ENCODE results near the gene C11orf97. TPM values are rescaled to one million over a fixed set of nuclear protein-coding genes. Genes with fewer than 3 reads are reported as not detected.
"Not testable (repeated sequence)": the region's sequence is repeated elsewhere in the genome, so short reads cannot be mapped to it uniquely, and the experiment has no call there.

C11orf97 gene
- total RNA-seq, 2 experiments from 2014 or later = not detected

DNA sequence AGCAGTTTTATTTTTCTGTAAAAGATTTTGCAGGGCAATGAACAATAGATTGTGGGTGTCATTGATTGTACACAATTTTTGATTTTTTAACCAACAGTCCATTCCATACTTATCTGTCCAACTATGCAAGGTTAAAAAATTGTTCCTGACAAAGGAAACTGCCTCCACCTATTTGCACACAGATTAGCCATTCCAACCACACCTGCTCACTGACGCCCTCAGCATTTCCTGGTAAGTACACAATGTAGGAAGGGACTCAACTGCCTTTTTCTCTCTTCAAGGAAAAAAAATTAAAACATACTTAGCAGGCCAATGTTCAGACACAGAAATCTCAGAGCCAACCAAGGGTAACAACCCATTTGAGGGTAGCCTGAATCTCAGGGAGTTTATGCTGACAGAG is 27.2 kb downstream of the C11orf97 start:
- peaks cover 11% of the 10 kb centered on the region for H3K4me1 Mint-ChIP-seq
- no peak overlapping the region for H3K4me3 Mint-ChIP-seq
- H3K27me3 Mint-ChIP-seq = peaks cover 14% of the 10 kb centered on the region
- no peak overlapping the region for H3K27ac Mint-ChIP-seq
- no peaks in the 10 kb centered on the region for H3K9me3 Mint-ChIP-seq
- peaks cover 4% of the 10 kb centered on the region for H3K36me3 Mint-ChIP-seq
- DNase-seq = no peak

DNA sequence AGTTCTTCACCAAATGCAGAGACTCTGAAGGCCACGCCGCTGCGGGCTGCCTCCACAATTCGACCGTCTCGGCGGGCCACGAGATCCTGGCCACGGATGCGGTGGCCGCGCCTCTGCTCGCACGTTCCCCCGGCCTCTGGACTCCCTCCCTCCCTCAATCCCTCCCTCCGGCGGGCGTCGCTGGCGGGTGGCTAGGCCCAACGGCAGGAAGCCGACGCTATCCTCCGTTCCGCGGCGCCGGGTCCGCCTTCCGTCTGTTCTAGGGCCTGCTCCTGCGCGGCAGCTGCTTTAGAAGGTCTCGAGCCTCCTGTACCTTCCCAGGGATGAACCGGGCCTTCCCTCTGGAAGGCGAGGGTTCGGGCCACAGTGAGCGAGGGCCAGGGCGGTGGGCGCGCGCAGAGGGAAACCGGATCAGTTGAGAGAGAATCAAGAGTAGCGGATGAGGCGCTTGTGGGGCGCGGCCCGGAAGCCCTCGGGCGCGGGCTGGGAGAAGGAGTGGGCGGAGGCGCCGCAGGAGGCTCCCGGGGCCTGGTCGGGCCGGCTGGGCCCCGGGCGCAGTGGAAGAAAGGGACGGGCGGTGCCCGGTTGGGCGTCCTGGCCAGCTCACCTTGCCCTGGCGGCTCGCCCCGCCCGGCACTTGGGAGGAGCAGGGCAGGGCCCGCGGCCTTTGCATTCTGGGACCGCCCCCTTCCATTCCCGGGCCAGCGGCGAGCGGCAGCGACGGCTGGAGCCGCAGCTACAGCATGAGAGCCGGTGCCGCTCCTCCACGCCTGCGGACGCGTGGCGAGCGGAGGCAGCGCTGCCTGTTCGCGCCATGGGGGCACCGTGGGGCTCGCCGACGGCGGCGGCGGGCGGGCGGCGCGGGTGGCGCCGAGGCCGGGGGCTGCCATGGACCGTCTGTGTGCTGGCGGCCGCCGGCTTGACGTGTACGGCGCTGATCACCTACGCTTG is 31.7 kb downstream of the C11orf97 start, which contains the start of gene FUT4:
Gene FUT4 (plus strand): TSS at position 227 of the 951 bp plus-strand sequence. CDS start 213 bp downstream, at position 440.
- Mint-ChIP-seq H3K27ac (peak within 1 kb of the TSS; percentile 100), H3K27me3 (no peaks in the 10 kb centered on the region), H3K36me3 (peaks cover 15% of the 10 kb centered on the region), H3K9me3 (no peaks in the 10 kb centered on the region), H3K4me3 (peak within 1 kb of the TSS; percentile 98), H3K4me1 (peaks cover 40% of the 10 kb centered on the region)
- DNase-seq = peak; percentile 81

DNA sequence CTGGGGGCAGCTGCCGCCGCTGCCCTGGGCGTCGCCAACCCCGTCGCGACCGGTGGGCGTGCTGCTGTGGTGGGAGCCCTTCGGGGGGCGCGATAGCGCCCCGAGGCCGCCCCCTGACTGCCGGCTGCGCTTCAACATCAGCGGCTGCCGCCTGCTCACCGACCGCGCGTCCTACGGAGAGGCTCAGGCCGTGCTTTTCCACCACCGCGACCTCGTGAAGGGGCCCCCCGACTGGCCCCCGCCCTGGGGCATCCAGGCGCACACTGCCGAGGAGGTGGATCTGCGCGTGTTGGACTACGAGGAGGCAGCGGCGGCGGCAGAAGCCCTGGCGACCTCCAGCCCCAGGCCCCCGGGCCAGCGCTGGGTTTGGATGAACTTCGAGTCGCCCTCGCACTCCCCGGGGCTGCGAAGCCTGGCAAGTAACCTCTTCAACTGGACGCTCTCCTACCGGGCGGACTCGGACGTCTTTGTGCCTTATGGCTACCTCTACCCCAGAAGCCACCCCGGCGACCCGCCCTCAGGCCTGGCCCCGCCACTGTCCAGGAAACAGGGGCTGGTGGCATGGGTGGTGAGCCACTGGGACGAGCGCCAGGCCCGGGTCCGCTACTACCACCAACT is 32.5 kb downstream of the C11orf97 start:
- no peaks in the 10 kb centered on the region for H3K27me3 Mint-ChIP-seq
- peaks cover 42% of the 10 kb centered on the region for H3K4me1 Mint-ChIP-seq
- no peak for DNase-seq
- peaks cover 15% of the 10 kb centered on the region for H3K36me3 Mint-ChIP-seq
- H3K9me3 Mint-ChIP-seq = no peaks in the 10 kb centered on the region
- H3K27ac Mint-ChIP-seq = peak overlapping the region; percentile 42
- peak overlapping the region; percentile 78 for H3K4me3 Mint-ChIP-seq

DNA sequence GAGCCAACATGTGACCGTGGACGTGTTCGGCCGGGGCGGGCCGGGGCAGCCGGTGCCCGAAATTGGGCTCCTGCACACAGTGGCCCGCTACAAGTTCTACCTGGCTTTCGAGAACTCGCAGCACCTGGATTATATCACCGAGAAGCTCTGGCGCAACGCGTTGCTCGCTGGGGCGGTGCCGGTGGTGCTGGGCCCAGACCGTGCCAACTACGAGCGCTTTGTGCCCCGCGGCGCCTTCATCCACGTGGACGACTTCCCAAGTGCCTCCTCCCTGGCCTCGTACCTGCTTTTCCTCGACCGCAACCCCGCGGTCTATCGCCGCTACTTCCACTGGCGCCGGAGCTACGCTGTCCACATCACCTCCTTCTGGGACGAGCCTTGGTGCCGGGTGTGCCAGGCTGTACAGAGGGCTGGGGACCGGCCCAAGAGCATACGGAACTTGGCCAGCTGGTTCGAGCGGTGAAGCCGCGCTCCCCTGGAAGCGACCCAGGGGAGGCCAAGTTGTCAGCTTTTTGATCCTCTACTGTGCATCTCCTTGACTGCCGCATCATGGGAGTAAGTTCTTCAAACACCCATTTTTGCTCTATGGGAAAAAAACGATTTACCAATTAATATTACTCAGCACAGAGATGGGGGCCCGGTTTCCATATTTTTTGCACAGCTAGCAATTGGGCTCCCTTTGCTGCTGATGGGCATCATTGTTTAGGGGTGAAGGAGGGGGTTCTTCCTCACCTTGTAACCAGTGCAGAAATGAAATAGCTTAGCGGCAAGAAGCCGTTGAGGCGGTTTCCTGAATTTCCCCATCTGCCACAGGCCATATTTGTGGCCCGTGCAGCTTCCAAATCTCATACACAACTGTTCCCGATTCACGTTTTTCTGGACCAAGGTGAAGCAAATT is 33.3 kb downstream of the C11orf97 start:
- no peaks in the 10 kb centered on the region for H3K27me3 Mint-ChIP-seq
- H3K4me1 Mint-ChIP-seq = peaks cover 45% of the 10 kb centered on the region
- DNase-seq = no peak
- H3K4me3 Mint-ChIP-seq = peak overlapping the region; percentile 78
- peak overlapping the region; percentile 42 for H3K27ac Mint-ChIP-seq
- peaks cover 16% of the 10 kb centered on the region for H3K36me3 Mint-ChIP-seq
- no peaks in the 10 kb centered on the region for H3K9me3 Mint-ChIP-seq

DNA sequence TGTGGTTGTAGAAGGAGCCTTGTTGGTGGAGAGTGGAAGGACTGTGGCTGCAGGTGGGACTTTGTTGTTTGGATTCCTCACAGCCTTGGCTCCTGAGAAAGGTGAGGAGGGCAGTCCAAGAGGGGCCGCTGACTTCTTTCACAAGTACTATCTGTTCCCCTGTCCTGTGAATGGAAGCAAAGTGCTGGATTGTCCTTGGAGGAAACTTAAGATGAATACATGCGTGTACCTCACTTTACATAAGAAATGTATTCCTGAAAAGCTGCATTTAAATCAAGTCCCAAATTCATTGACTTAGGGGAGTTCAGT is 33.9 kb downstream of the C11orf97 start:
- no peak for DNase-seq
- Mint-ChIP-seq H3K27me3 (no peaks in the 10 kb centered on the region), H3K4me3 (peak overlapping the region; percentile 78), H3K27ac (no peak overlapping the region), H3K4me1 (peaks cover 45% of the 10 kb centered on the region), H3K9me3 (no peaks in the 10 kb centered on the region), H3K36me3 (peaks cover 18% of the 10 kb centered on the region)

DNA sequence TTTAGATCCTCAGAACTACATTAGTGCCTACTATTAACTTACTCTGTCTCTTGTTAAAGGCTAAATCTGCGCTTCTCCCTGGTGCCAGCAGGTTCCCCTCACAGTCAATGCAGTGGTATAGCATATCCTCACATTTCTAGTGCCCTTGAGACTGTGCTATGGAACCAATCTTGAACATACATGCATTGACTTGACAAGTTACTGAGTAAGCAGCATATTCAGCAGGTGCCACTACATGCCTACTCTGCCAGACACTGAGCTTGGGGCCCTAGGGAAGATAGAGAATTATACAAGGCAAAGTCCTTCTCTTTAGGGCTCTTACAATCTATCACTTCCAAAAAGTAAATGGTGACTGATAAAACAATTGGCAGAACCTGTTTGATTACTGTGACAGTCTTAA is 34.6 kb downstream of the C11orf97 start:
- peak overlapping the region; percentile 49 for H3K4me3 Mint-ChIP-seq
- H3K9me3 Mint-ChIP-seq = no peaks in the 10 kb centered on the region
- H3K4me1 Mint-ChIP-seq = peaks cover 45% of the 10 kb centered on the region
- H3K27me3 Mint-ChIP-seq = no peaks in the 10 kb centered on the region
- DNase-seq = no peak
- H3K27ac Mint-ChIP-seq = no peak overlapping the region
- peaks cover 18% of the 10 kb centered on the region for H3K36me3 Mint-ChIP-seq

DNA sequence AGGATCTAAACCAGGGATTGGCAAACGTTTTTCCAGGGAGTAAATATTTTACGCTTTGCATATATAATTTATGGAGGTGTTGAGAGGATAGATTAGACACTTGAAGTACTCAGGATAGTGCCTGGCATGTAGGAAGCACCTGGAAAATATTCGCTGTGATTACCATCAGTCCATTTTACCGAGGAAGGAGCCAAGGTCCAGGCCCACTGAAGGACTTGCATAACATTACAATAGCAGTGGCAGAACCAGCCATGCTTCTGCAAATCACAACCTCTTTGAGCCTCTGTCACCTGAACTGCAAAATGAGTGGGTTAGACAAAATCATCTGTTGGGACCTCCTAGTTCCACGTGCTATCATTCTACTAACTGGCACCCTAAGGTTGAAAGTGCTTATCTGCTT is 36.9 kb downstream of the C11orf97 start:
- Mint-ChIP-seq H3K27ac (no peak overlapping the region), H3K9me3 (no peaks in the 10 kb centered on the region), H3K36me3 (peaks cover 14% of the 10 kb centered on the region), H3K4me3 (no peak overlapping the region), H3K4me1 (peaks cover 35% of the 10 kb centered on the region), H3K27me3 (no peaks in the 10 kb centered on the region)
- DNase-seq = no peak

DNA sequence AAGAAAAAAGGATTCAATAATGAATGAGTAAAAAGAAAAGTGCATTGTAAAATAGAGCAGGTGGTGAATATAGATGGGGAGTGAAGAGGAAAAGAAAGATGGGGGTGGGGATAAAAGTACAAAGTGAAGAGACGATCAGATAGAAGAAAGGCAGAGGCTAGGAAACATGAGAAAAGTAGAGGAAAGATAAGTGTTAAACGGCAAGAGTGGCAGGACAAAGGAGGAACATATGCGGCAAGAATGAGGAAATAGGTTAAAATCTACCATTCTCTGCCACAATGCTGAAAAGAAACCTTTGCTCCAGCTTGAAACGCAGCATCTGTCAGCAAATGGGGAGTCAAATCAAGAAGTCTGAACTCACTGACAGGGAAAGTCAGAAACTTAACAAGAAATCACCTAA is 38.3 kb downstream of the C11orf97 start:
- Mint-ChIP-seq H3K27ac (no peak overlapping the region), H3K27me3 (no peaks in the 10 kb centered on the region), H3K4me3 (no peak overlapping the region), H3K9me3 (no peaks in the 10 kb centered on the region), H3K4me1 (peaks cover 33% of the 10 kb centered on the region), H3K36me3 (peaks cover 11% of the 10 kb centered on the region)
- DNase-seq = no peak

DNA sequence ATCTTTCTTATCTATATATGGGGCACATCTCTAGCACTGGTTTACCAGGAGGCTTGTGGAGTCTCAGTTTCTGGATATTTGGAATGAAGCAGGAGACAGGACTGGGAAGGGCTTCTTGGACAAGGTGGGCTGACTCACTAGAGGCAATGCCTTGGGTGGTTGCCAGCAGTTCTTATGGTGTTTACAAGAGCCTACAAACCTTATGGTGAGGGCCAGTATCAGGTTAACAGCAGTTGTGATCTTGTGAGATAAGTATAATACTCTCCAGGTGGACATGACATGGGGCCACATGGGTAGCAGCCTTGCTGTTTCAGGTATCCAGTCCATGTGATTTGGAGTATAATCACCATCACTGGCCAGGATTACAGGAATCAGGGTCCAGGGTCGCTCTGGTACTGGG is 41.7 kb downstream of the C11orf97 start:
- no peak for DNase-seq
- H3K27me3 Mint-ChIP-seq = no peaks in the 10 kb centered on the region
- peaks cover 8% of the 10 kb centered on the region for H3K4me1 Mint-ChIP-seq
- H3K9me3 Mint-ChIP-seq = no peaks in the 10 kb centered on the region
- H3K27ac Mint-ChIP-seq = no peak overlapping the region
- peaks cover 3% of the 10 kb centered on the region for H3K36me3 Mint-ChIP-seq
- no peak overlapping the region for H3K4me3 Mint-ChIP-seq

DNA sequence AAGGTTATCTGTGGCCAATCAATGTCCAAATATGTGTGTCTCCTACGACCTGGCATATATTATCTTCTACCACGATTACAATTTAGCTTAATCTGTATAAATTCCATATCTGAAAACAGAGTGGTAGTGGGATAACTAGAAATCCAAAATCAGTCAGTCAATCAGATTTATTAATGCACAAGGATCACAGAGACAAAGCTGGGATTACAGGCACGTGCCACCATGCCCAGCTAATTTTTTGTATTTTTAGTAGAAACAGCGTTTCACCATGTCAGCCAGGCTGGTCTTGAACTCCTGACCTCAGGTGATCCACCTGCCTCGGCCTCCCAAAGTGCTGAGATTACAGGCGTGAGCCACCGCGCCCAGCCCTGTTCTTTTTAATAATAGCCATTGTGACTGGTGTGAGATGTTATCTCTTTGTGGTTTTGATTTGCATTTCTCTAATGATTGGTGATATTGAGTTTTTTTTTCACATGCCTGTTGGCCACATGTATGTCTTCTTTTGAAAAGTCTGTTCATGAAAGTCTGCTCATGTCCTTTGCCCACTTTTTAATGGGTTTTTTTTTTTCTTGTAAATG is 43.6 kb downstream of the C11orf97 start:
- not testable (repeated sequence) for H3K9me3 Mint-ChIP-seq, H3K27me3 Mint-ChIP-seq, H3K36me3 Mint-ChIP-seq, DNase-seq, H3K27ac Mint-ChIP-seq, H3K4me3 Mint-ChIP-seq, H3K4me1 Mint-ChIP-seq

DNA sequence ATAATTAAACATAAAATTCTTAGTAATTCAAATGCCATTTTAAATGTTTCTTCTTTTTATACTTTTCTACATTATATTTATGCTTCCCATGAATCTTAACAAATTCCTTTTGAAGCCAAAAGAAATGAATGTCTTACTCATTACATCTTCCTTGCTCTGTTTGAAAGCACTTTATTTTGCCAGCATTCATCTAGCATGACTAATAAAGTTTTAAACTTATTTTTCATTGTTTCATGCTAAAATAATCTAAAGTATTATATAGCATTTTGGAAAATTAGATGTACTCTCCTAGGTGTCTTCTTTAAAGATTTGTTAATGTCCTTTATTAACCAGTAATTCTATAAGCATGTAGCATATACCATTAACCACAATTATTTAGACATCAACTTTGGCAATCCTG is 45.2 kb downstream of the C11orf97 start:
- peaks cover 2% of the 10 kb centered on the region for H3K4me1 Mint-ChIP-seq
- no peak overlapping the region for H3K27ac Mint-ChIP-seq
- H3K36me3 Mint-ChIP-seq = no peaks in the 10 kb centered on the region
- H3K9me3 Mint-ChIP-seq = no peaks in the 10 kb centered on the region
- no peak for DNase-seq
- H3K27me3 Mint-ChIP-seq = no peaks in the 10 kb centered on the region
- no peak overlapping the region for H3K4me3 Mint-ChIP-seq

DNA sequence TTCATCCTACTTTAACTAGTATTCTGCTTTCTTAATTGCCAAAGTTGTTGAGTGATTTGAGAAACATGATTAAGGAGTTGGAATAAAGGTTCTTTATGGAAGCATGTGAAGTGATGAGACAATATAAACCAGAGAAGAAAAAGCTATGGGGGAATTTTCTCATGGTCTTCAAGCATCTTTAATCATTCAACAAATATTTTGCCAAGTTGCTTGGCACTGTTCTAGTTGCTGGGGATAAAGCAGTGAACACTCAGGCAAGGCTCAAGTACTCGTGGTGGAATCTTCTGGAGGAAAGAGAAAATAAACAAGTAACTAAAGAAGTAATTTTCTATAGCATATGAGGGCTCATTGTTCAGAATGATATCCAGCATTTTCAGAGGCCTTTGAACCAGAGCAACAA is 45.7 kb downstream of the C11orf97 start:
- no peaks in the 10 kb centered on the region for H3K9me3 Mint-ChIP-seq
- H3K4me1 Mint-ChIP-seq = peaks cover 2% of the 10 kb centered on the region
- no peak for DNase-seq
- H3K27ac Mint-ChIP-seq = no peak overlapping the region
- H3K36me3 Mint-ChIP-seq = no peaks in the 10 kb centered on the region
- no peaks in the 10 kb centered on the region for H3K27me3 Mint-ChIP-seq
- no peak overlapping the region for H3K4me3 Mint-ChIP-seq

DNA sequence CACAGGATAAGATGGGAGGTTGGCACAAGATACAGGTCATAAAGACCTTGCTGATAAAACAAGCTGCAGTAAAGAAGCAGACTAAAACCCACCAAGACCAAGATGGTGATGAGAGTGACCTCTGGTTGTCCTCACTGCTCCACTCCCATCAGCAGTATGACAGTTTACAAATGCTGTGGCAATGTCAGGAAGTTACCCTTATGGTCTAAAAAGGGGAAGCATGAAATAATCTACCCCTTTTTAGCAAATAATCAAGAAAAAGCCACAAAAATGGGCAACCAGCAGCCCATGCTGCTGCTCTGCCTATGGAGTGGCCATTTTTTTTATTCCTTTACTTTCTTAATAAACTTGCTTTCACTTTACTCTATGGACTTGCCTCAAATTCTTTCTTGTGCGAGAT is 46.2 kb downstream of the C11orf97 start:
- no peak for DNase-seq
- H3K36me3 Mint-ChIP-seq = no peaks in the 10 kb centered on the region
- H3K4me1 Mint-ChIP-seq = peaks cover 2% of the 10 kb centered on the region
- no peaks in the 10 kb centered on the region for H3K27me3 Mint-ChIP-seq
- H3K9me3 Mint-ChIP-seq = no peaks in the 10 kb centered on the region
- no peak overlapping the region for H3K27ac Mint-ChIP-seq
- no peak overlapping the region for H3K4me3 Mint-ChIP-seq

DNA sequence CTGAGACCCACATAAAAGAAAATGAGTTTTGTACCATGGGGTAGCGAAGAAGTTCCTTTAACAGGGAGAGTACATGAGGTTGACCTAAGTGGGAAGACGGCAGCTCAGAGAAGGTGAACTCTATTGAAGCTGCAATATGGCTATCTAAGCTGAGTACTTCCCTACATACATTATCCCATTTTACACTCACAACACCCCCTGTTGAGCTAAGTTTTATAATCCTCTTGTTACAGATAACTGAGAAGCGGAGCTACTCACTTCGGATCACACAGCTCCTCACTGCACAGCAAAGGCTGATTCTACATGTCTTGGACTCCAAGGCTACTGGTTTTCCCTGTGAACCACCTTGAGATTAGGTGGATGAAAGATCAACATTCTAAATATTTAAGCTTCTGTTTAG is 46.7 kb downstream of the C11orf97 start:
- Mint-ChIP-seq H3K27ac (no peak overlapping the region), H3K4me3 (no peak overlapping the region), H3K36me3 (no peaks in the 10 kb centered on the region), H3K9me3 (no peaks in the 10 kb centered on the region), H3K4me1 (peaks cover 2% of the 10 kb centered on the region), H3K27me3 (no peaks in the 10 kb centered on the region)
- DNase-seq = no peak

DNA sequence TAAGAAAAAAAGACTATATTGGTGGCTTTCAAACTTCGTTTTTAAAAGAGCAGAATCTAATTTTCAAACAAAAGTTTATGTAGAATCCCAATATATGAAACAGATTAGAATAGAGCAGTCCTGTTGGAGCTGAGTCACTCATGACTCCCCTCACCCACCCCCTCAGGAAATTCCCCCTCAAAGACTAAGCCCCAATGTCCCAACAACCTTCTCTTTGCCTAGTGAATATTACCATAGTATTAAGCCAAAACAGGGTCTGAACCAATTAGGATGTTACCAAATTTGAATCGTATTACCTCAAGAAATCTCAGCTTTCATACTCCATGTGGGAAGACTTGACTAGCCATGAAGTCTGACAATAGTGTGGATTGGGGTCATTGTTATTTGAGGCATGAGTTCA is 47.1 kb downstream of the C11orf97 start:
- DNase-seq = no peak
- no peaks in the 10 kb centered on the region for H3K27me3 Mint-ChIP-seq
- no peaks in the 10 kb centered on the region for H3K36me3 Mint-ChIP-seq
- no peaks in the 10 kb centered on the region for H3K9me3 Mint-ChIP-seq
- no peak overlapping the region for H3K4me3 Mint-ChIP-seq
- peaks cover 2% of the 10 kb centered on the region for H3K4me1 Mint-ChIP-seq
- no peak overlapping the region for H3K27ac Mint-ChIP-seq
